HL-60 (cell line): Measurements from ENCODE around the gene SMG9.

Experiments used
- CTCF ChIP-seq: IDR thresholded peaks from one replicate; pipeline ENCODE4 v1.5.1; 2011; ENCODE audit warnings: low read length, control low read depth, inconsistent platforms; ENCODE audit not compliant: insufficient read depth
- GABPA ChIP-seq: IDR thresholded peaks from 2 replicates; pipeline ENCODE4 v1.6.1; 2012; ENCODE audit warnings: low read depth
- POLR2AphosphoS5 ChIP-seq: IDR thresholded peaks from 2 replicates; pipeline ENCODE4 v1.6.1; 2012; ENCODE audit warnings: low read depth
- REST ChIP-seq: IDR thresholded peaks from 2 replicates; pipeline ENCODE4 v1.6.1; 2012; ENCODE audit warnings: low read depth; ENCODE audit not compliant: insufficient replicate concordance

- no peak for TF ChIP-seq POLR2AphosphoS5
- no peak for TF ChIP-seq CTCF
- no peak for TF ChIP-seq REST
- TF ChIP-seq GABPA = no peak
These were observed 42.9 kb downstream of the SMG9 start for GRCh38 chr19:43711751-43712355.
